ENCODE results near the gene TSPAN9. TPM values are rescaled to one million over a fixed set of nuclear protein-coding genes. Genes with fewer than 3 reads are reported as not detected.

The TSPAN9 gene
- total RNA-seq, 1 experiment from 2014 or later, result 13.2 TPM

GRCh38 chr12:3294481-3294911 is 217.3 kb downstream of the TSPAN9 start:
- no peaks in the 10 kb centered on the region for H3K27me3 ChIP-seq (ENCODE audit: insufficient read depth, low read length)
- ATAC-seq, result no peak
- POLR2A ChIA-PET, result no interaction called here

GRCh38 chr12:3295225-3295624 is 218.0 kb downstream of the TSPAN9 start:
- Histone ChIP-seq H3K9me2 (ENCODE audit: insufficient read depth) (no peaks in the 10 kb centered on the region), H3K4me1 (ENCODE audit: control insufficient read depth in 1 of 2, insufficient read depth in 2 of 2, low read length in 2 of 2) (peaks cover 3 to 11% of the 10 kb centered on the region in 2 experiments), H3K27me3 (ENCODE audit: insufficient read depth, low read length) (no peaks in the 10 kb centered on the region), H3K9me3 (ENCODE audit: control insufficient read depth in 1 of 2, insufficient read depth in 1 of 2, low read depth in 1 of 2, low read length in 2 of 2) (no peaks in the 10 kb centered on the region), H3K4me2 (ENCODE audit: low read length) (no peak overlapping the region), H3K36me3 (ENCODE audit: control insufficient read depth in 1 of 2, insufficient read depth in 2 of 2, low read length in 2 of 2) (no peaks in the 10 kb centered on the region), H4K20me1 (ENCODE audit: insufficient read depth) (no peaks in the 10 kb centered on the region), H3K79me2 (ENCODE audit: insufficient read depth, low read length) (no peaks in the 10 kb centered on the region), H3K9ac (ENCODE audit: low read length) (no peak overlapping the region), H3K4me3 (replicated peaks in 1 of 2; ENCODE audit: low read depth in 1 of 2, low read length in 2 of 2) (no peak overlapping the region), H2AFZ (ENCODE audit: low read depth, low read length, poor library complexity, severe bottlenecking) (no peak overlapping the region), H3K27ac (ENCODE audit: low read depth, low read length) (no peak overlapping the region)
- ATAC-seq, result no peak
- ChIA-PET RAD21 (ENCODE audit: low non-redundant PET in 1 of 2, low total read pairs in 2 of 2, uncharacterized antibody in 2 of 2, unreplicated experiment in 2 of 2) (no interaction called here), CTCF (no interaction called here), POLR2A (no interaction called here)
- no TSS peak for BruUV-seq (replicated peaks)
- no peak for DNase-seq (ENCODE audit: low read depth, low spot score)
- intact Hi-C loops (cut with micrococcal nuclease), result no loop called here
- no peak for TF ChIP-seq ZNF274 (IDR thresholded peaks at IDR 0.05; ENCODE audit: low read depth, low read length)
- TF ChIP-seq SIN3A (IDR thresholded peaks at IDR 0.05; ENCODE audit: low read depth), result no peak
- no peak for TF ChIP-seq REST (IDR thresholded peaks at IDR 0.05; ENCODE audit: low read depth)
- TF ChIP-seq TCF7L2 (IDR thresholded peaks at IDR 0.05; ENCODE audit: borderline replicate concordance, extremely low read depth, insufficient read depth, insufficient read length), result no peak
- no peak for TF ChIP-seq SP1 (IDR thresholded peaks at IDR 0.05; ENCODE audit: low read depth)
- no peak for TF ChIP-seq CTCF (IDR thresholded peaks at IDR 0.05 in 2 of 3, conservative IDR thresholded peaks at IDR 0.05 in 1 of 3; ENCODE audit: borderline replicate concordance in 1 of 3, insufficient read depth in 1 of 3, low read depth in 2 of 3, low read length in 2 of 3)
- TF ChIP-seq CEBPB (IDR thresholded peaks at IDR 0.05; ENCODE audit: low read depth), result no peak
- no peak for TF ChIP-seq POLR2A (IDR thresholded peaks at IDR 0.05; ENCODE audit: borderline replicate concordance, extremely low read depth, insufficient read depth, insufficient read length)
- no peak for TF ChIP-seq EZH2 (IDR thresholded peaks at IDR 0.05)

More at GRCh38 chr12:3294481-3294911, 217.3 kb downstream of the TSPAN9 start:
- CTCF ChIA-PET, result no interaction called here
- Histone ChIP-seq H3K9me2 (ENCODE audit: insufficient read depth) (no peaks in the 10 kb centered on the region), H2AFZ (ENCODE audit: low read depth, low read length, poor library complexity, severe bottlenecking) (no peak overlapping the region), H3K9ac (ENCODE audit: low read length) (no peak overlapping the region), H3K4me2 (ENCODE audit: low read length) (no peak overlapping the region), H3K4me1 (ENCODE audit: control insufficient read depth in 1 of 2, insufficient read depth in 2 of 2, low read length in 2 of 2) (peaks cover 0 to 4% of the 10 kb centered on the region in 2 experiments; a peak in 2 of 4 replicates), H4K20me1 (ENCODE audit: insufficient read depth) (no peaks in the 10 kb centered on the region), H3K9me3 (ENCODE audit: control insufficient read depth in 1 of 2, insufficient read depth in 1 of 2, low read depth in 1 of 2, low read length in 2 of 2) (no peaks in the 10 kb centered on the region), H3K4me3 (replicated peaks in 1 of 2; ENCODE audit: low read depth in 1 of 2, low read length in 2 of 2) (no peak overlapping the region), H3K79me2 (ENCODE audit: insufficient read depth, low read length) (no peaks in the 10 kb centered on the region), H3K36me3 (ENCODE audit: control insufficient read depth in 1 of 2, insufficient read depth in 2 of 2, low read length in 2 of 2) (no peaks in the 10 kb centered on the region), H3K27ac (ENCODE audit: low read depth, low read length) (no peak overlapping the region)
- intact Hi-C loops (cut with micrococcal nuclease), result no loop called here
- no TSS peak for BruUV-seq (replicated peaks)
- DNase-seq (ENCODE audit: low read depth, low spot score), result no peak
- TF ChIP-seq EGR1 (IDR thresholded peaks at IDR 0.05; ENCODE audit: low read depth), result no peak
- TF ChIP-seq EZH2phosphoT487 (IDR thresholded peaks at IDR 0.05; ENCODE audit: borderline replicate concordance), result no peak
- no peak for TF ChIP-seq POLR2AphosphoS5 (IDR thresholded peaks at IDR 0.05; ENCODE audit: low read depth, low read length)
- no peak for TF ChIP-seq POLR2A (IDR thresholded peaks at IDR 0.05; ENCODE audit: borderline replicate concordance, extremely low read depth, insufficient read depth, insufficient read length)
- TF ChIP-seq ATF3 (IDR thresholded peaks at IDR 0.05), result no peak
- RAD21 ChIA-PET (ENCODE audit: low non-redundant PET in 1 of 2, low total read pairs in 2 of 2, uncharacterized antibody in 2 of 2, unreplicated experiment in 2 of 2), result no interaction called here

All from HCT116 (cell line).